Gastroesophageal sphincter (tissue), 3 donors: ENCODE results near the gene NADK2.

Experiments
- POLR2A ChIP-seq, 2 donors: fragments of 450-650 bp; IDR thresholded peaks; one replicate each; pipeline ENCODE4 v1.6.1; 2017; ENCODE audit warnings: antibody characterized with exemption in 2 of 2, mild to moderate bottlenecking in 2 of 2, moderate library complexity in 1 of 2
- POLR2AphosphoS5 ChIP-seq: sonication (generic); formaldehyde crosslinking; IDR thresholded peaks from one replicate; pipeline ENCODE4 v1.6.1; 2017; ENCODE audit warnings: antibody characterized with exemption
- TF ChIP-seq, protein P1 (sequence below), 4 experiments: fragments of 200-600 bp in 2 of 4; fragments of 450-650 bp in 2 of 4; sonication (generic) in 1 of 4; IDR thresholded peaks; one replicate each; pipeline ENCODE4 v1.5.1; 2017 to 2019; ENCODE audit warnings: antibody characterized with exemption in 4 of 4, mild to moderate bottlenecking in 2 of 4, moderate library complexity in 2 of 4

DNA sequence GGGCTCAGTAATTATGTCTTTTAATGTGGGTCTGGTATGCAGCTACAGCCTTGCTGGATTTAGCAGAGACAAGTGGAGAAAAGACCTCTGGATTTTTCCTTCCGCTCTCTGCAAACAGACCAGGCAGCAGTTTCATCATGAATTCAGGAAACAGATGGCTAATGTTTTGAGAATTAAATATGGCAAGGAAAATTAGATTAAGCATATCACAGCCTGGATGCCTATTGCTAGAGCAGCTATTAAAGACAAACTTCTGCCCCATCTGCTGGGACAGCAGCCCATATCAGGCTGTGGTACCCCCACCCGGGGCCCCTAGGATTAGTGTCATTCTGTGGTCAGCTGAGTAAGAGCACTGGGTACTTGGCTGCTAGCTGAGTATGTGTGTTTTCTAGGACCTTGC is 83.6 kb downstream of the NADK2 start:
- TF ChIP-seq, protein P1, sequence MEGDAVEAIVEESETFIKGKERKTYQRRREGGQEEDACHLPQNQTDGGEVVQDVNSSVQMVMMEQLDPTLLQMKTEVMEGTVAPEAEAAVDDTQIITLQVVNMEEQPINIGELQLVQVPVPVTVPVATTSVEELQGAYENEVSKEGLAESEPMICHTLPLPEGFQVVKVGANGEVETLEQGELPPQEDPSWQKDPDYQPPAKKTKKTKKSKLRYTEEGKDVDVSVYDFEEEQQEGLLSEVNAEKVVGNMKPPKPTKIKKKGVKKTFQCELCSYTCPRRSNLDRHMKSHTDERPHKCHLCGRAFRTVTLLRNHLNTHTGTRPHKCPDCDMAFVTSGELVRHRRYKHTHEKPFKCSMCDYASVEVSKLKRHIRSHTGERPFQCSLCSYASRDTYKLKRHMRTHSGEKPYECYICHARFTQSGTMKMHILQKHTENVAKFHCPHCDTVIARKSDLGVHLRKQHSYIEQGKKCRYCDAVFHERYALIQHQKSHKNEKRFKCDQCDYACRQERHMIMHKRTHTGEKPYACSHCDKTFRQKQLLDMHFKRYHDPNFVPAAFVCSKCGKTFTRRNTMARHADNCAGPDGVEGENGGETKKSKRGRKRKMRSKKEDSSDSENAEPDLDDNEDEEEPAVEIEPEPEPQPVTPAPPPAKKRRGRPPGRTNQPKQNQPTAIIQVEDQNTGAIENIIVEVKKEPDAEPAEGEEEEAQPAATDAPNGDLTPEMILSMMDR (IDR thresholded peaks at IDR 0.05) = no peak
- TF ChIP-seq POLR2A (IDR thresholded peaks at IDR 0.05) (no peak), POLR2AphosphoS5 (no peak)
